Putamen (tissue), 1 donor: ENCODE data around the gene TWIST1.

Experiments
- DNase-seq: peaks from one replicate; pipeline ENCODE4 v3.0.0-alpha.2; 2016; ENCODE audit warnings: low spot score

Gene TWIST1

DNA sequence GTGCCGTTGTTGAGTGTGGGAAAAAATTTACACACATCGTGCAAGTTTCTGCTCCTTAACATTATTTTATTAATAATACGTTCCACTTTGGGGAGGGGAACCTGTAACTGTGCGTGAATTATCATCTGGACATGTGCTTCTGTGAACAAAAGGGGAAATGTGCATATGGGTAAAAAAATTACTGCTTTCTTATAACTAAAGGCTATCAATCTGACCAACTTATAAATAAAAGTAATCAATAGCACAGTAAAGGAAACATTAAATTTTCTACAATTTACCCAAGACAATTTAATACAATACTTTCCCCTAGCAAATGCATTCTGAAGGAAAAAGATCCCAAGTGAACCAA lies 4.5 kb downstream of the TWIST1 start:
- no peak for DNase-seq

DNA sequence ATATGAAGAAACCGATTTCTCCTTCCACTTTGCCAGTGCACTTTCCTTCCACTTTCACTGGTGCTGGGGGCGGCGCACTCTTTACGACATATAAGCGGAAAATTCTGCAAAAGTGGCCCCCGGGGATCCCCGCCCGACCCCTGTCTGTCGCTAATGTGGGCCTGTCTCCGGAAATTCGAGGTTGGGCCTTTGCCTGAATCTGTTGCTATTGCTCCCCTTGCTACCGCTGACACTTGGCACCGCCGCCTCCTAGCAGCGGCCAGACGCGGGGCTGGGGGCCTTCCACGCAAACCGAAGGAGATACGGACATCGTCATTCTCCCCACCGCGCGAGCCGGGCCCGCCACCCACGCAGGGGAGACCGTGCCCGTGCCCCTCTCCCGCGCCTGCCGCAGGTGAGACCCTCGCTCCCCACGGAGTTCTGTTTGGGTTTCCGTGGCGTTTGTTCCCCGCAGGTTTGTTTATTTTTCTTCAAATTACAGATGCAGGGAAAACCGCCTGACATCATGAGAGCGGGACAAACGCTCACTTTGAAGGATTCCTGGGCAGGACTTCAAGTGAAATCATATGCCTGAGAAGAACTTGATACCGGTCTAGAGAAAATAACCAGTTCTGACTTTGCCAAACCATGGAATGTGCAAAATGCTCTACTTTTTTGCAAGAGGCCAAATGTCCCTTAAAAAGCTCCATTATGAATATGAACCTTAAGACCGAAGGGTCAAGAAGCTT lies 5.0 kb downstream of the TWIST1 start:
- no peak for DNase-seq

- no peak for DNase-seq
These were observed 5.8 kb downstream of the TWIST1 start for GRCh38 chr7:19111474-19112273.

DNA sequence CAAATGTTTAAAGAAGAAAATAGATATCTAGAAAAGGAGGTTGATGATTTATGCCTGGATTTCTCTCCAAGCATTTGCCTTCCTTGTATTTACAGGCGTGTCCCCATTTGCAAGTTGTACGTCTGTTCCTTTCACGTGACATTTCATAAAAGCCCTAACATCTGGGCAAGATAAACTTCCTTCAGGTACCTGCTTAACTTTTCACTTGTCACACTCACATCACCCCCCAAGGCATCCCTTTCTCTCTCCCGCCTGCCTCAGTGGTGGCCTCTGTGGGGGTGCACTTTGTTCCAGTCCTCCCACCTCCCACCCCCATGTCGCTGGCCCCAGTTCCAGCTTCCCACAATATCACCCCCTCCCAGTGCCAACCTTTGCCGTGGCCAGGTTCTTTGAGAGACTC lies 6.7 kb downstream of the TWIST1 start:
- DNase-seq = no peak

DNA sequence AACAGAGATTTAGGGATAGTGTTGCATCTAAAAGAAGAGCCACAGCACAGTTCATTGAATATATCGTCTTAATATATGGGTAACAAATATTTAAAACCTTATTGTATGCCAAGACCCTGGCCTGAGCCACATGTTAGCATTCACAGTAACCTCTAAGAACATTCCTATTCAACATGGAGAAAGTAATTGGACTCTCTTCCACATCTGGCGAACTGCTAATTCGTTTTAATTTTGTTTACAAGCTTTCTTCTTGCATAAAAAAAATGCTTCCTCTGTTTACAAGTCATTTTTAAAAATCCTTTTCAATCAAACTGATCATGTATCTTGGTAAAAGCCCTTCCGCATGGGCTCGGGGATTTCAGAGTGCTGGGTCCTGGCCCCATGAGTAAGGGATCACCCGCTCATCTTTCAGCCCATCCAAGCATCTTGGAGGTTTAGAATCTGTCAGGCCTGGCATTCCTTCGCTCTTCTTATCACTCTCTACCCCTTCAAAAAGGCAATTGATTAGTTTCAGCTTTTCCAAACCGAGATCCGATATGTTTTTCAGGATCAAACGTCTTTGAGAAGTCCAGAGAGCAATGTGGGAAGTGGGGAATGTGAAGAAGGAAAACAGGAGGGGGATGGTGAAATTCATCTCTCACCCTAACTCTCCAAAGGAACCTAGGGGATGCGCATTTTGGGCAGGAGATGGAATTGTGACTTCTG lies 7.3 kb downstream of the TWIST1 start:
- no peak for DNase-seq

GRCh38 chr7:19109000-19109946 lies 8.2 kb downstream of the TWIST1 start:
- no peak for DNase-seq

DNA sequence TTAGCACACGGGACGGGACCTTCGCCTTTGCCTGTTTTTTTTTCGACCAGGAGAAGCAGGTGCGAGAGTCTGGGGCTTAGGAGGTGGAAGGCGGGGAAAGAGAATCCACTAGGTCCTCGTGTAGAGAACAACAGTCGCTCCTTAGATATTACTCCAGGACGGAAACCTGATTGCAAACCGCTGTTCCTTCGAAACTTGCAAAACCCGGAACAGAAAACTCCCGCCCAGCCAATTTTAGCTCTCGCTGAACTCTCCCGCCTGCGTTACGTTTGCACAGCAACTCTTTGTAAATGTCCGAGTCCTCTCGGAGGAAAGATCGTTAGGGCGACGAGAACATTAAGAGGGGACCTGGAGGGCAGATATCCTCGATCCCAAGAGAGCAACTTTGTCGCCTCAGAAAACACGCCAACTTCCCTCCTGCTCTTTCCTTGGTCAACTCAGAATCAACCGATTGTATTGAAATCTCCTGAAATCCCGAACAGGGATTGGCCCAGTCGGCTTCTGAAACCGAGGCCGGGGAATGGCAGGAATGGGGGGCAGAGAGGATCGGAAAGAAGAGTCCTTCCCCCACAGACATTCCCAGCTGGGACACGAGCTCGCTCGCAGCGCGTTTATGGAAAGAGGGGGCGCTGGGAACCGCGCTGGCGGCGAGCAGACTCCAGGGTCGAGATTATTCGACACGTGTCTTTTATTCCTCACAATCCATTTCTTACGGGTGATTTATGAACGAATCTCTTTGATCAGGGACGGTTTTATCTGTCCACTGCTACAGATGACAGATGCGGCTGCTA lies 9.9 kb downstream of the TWIST1 start:
- DNase-seq = no peak

GRCh38 chr7:19107081-19107355 lies 10.4 kb downstream of the TWIST1 start:
- DNase-seq = no peak

GRCh38 chr7:19106241-19107080 lies 11.0 kb downstream of the TWIST1 start:
- DNase-seq = no peak

DNA sequence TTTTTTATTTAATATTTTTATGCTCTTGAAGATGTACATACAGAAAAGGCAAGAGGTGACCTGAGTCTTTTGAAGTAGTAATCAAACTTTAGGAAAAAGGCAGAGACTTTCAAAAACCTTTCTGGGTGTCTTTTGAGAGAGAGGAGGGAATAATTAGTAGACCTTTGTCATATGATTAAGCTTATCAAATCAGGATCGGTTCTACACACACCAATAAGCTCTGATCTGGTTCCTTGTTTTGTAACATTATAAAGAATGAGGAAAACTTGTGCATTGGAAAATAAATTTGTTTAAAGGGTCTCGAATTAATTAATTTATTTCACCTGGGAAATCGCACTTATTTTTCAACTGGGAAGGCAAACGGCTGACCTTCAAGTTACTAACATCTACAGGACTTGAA lies 11.9 kb downstream of the TWIST1 start:
- DNase-seq = no peak

GRCh38 chr7:19104811-19105210 lies 12.6 kb downstream of the TWIST1 start:
- no peak for DNase-seq

DNA sequence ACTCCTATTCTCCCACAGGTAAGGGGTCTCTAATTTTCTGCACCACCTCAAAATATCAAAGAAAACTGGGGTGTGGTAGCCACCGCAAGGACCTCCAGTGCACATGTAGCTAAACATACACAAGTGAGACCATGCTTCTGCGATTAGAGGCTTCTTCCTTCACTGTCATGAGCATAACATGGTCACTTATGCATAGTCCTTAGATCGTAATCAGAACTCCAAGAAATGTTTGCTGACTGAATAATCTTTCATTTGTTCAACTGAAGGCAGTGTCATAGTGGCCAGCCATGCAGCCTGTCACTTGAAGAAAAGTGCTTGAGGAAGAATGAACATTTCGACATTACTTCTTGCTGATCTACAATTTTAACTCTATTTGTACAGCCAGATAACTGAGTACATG lies 14.6 kb downstream of the TWIST1 start:
- DNase-seq = no peak

GRCh38 chr7:19101909-19102308 lies 15.5 kb downstream of the TWIST1 start:
- DNase-seq = no peak

DNA sequence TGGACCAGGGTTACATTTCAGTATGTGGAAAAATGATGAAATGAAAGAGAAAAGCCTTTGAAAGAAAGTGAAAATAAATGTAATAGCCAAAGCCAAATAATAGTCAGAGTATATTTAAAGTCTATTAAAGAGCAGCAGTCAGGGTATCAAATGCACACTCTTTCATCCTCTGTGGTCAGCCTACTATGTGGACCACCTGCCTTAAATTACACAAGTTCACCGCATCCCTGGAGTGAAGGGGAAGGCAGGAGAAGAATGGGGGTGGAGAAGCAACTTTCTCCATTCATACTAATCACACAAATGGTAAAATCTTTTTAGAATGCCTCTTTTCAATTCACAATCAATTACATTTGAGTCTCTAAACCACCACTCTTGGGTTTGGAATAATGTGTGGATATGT lies 16.0 kb downstream of the TWIST1 start:
- no peak for DNase-seq

DNA sequence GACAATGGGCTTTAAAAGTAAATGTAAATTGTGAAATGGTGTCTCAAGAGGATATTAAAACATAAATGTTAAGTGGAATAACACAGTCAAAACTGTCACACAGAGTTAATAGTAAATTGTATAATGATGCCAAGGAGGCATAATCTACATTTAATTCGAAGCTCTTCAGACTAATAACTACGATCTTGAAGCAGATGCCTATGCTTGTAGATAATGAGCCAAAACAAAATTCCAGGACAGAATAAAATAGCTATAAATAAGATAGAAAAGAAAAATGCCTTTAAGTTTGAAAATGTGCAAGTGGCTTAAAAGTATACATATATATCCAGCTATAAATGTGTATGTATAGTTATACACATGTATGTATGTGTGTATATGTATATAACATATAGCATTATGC lies 17.5 kb downstream of the TWIST1 start:
- no peak for DNase-seq

DNA sequence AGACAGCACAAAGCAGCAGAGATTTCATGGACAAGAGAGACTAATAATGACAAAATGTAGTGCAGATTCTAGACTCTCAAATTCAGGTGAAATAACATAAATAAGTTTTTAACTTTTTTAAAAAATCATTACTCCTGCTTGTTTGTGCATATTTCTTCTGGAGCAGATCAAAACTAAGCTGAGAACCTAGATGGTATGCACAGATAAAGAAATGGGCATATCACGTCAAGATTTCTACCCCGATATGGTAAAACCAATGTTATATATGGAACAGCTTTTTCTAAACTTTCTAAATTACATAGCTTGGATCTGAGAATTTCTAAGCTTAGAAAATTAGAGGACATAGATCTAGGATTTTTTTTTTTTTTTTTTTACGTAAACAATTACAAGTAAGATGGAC lies 18.2 kb downstream of the TWIST1 start:
- no peak for DNase-seq

GRCh38 chr7:19098510-19098909 lies 18.9 kb downstream of the TWIST1 start:
- DNase-seq = no peak

DNA sequence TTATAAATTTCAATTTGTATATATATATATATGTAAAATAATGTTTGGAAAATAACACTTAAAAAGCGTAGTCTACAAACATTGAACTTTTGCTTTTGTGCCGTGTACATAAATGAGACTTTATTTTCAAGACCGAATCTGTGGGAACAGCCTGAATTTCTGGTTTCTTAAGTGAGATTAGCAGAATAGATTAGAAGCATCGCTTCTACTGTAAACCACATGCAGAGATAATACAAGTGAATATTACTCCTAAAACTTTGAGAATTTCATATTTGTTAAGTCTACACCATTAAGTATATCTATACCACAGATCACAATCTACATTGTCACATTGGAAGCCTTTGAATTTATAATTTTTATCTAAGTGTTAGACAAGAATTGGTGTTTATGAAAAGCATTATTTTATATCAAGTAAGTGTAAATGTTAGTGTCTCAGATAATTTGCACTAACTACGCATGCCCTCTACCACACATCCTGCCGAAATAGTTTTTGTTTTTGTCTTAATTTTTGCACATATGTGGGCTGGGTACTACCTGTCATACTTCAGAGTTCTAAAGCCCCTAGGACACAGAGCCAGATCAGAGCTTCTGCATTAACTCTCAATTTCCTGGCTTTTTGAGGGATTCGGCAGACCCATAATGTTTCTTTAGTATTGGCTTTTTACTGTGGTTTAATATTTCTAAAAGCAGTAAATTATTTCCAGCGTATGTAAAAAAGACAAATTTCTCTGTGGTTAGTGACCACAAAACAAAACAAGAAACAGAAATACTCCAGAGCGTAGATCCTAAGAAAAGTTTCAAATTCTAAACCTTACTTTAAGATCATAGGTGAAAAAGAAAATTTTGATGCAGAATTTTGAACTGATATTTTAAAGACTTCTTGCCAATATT lies 20.0 kb downstream of the TWIST1 start:
- DNase-seq = no peak

DNA sequence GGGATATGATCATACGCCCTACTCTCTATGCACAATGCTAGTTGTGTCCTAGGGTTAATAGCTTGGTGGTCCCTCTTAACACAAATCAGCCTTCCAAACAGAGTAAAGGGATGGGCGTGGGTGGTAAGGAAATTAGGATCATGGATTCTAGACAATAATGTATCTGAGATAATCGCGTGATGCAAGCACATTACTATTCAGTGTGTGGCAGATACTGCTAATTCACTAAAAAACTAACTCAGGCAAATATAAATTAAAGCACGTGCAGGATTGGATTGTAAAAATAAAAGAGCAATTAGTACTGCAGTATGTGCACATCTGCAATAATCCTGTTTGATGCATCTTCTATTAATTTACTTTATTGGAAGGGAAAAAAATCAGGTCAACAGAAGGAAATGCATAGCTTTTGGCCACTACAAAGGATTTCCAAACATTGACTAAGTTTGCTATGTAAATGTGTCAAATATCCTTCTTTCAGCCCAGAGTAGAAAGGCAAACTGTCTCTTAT lies 22.0 kb downstream of the TWIST1 start:
- no peak for DNase-seq
